Right lobe of liver (tissue), 6 donors: Measurements from ENCODE around the gene TMEM44. TPM values are rescaled to one million over a fixed set of nuclear protein-coding genes. Genes with fewer than 3 reads are reported as not detected.

Experiments
- ATAC-seq, 4 donors: fragments of 200-7000 bp; cut with Tn5 transposase; one replicate each; pipeline ENCODE4 v1.9.1; 2020; ENCODE audit warnings: mild to moderate bottlenecking in 4 of 4, moderate library complexity in 4 of 4
- DNase-seq, 3 donors: peaks; one replicate each; pipeline ENCODE4 v3.0.0-alpha.2; 2020
- H3K27ac ChIP-seq, 3 donors: fragments of 200-600 bp; one replicate each; pipeline ENCODE4 v1.8.0; 2022
- H3K27me3 ChIP-seq, 2 donors: fragments of 200-600 bp; one replicate each; pipeline ENCODE4 v1.8.0; 2022
- H3K36me3 ChIP-seq, 4 donors: fragments of 200-600 bp; sonication (generic) in 1 of 4; one replicate each; pipeline versions ENCODE4 v1.5.1 to v1.8.0; 2017 to 2022; ENCODE audit warnings: control low read depth in 1 of 4
- H3K4me1 ChIP-seq, 4 donors: fragments of 200-600 bp; sonication (generic) in 1 of 4; one replicate each; pipeline versions ENCODE4 v1.5.1 to v1.8.0; 2017 to 2022; ENCODE audit warnings: control low read depth in 1 of 4
- H3K4me3 ChIP-seq, 3 donors: fragments of 200-600 bp; one replicate each; pipeline ENCODE4 v1.8.0; 2022
- H3K9me3 ChIP-seq, 4 donors: fragments of 200-600 bp; sonication (generic) in 1 of 4; one replicate each; pipeline versions ENCODE4 v1.5.1 to v1.8.0; 2017 to 2022; ENCODE audit warnings: control low read depth in 1 of 4
- CTCF ChIP-seq, 4 donors: fragments of 200-600 bp in 3 of 4; fragments of 450-650 bp in 1 of 4; IDR thresholded peaks; one replicate each; pipeline versions ENCODE4 v1.5.1 to v1.8.0; 2016 to 2022; ENCODE audit warnings: antibody characterized with exemption in 4 of 4, mild to moderate bottlenecking in 2 of 4
- POLR2A ChIP-seq: fragments of 450-650 bp; IDR thresholded peaks from one replicate; pipeline ENCODE4 v1.6.1; 2017; ENCODE audit warnings: antibody characterized with exemption, mild to moderate bottlenecking
- WGBS: methylation state at CpG from one replicate; pipeline ENCODE4 v1.1.6; 2018; ENCODE audit warnings: low coverage, low lambda C conversion rate; ENCODE audit not compliant: insufficient coverage; ENCODE audit errors: missing lambda C conversion rate; 5-methylcytosine and 5-hydroxymethylcytosine counted together
- intact Hi-C, 2 donors: fragments of 100-400 bp; cut with DNase I; formaldehyde crosslinking; loops; one replicate each; pipeline versions ENCODE4 v1.11.2 to v1.14.1; 2022
- total RNA-seq, 6 experiments: library from RNA; depleted of rRNA in 2 of 6; stranded (reverse); fragments of >200 nt in 2 of 6; fragmentation: NEBNext Ultra II Directional in 3 of 6; extraction: Animal tissue kit (Norgen Biotek cat#: 25700) in 3 of 6; gene quantifications; one replicate each; pipeline versions ENCODE4 v1.1.0 to v1.2.4, GENCODE V29; 2016 to 2023
- donor health status: DM: no; HTN: yes; CAD: no.
- donor health status: DM: no; HTN: no; CAD: no.
- donor health status: DM: no; HTN: no; CAD: no.
- donor health status: DM: no; HTN: yes; CAD: no.
- donor health status: DM: no; HTN: yes; CAD: no.

The TMEM44 gene
- total RNA-seq, 6 experiments from 2014 or later, result 2.2 to 6.8 (median 4.2) TPM

- intact Hi-C loops, result no loop called here
These were observed 43.3 kb upstream of the TMEM44 start for GRCh38 chr3:194676471-194676870.

GRCh38 chr3:194675680-194676079 lies 42.5 kb upstream of the TMEM44 start:
- Histone ChIP-seq H3K27ac (no peak overlapping the region), H3K9me3 (no peaks in the 10 kb centered on the region), H3K4me1 (peaks cover 0 to 11% (median 3%) of the 10 kb centered on the region in 4 donors), H3K27me3 (no peaks in the 10 kb centered on the region), H3K4me3 (no peak overlapping the region), H3K36me3 (no peaks in the 10 kb centered on the region)
- no peak for ATAC-seq
- TF ChIP-seq POLR2A, result no peak
- TF ChIP-seq CTCF (IDR thresholded peaks at IDR 0.05), result no peak
- 40% methylated on average over 4 of the region's 4 CpGs for WGBS
- intact Hi-C loops, result no loop called here
- DNase-seq, result no peak

More at GRCh38 chr3:194676471-194676870, 43.3 kb upstream of the TMEM44 start:
- Histone ChIP-seq H3K27me3 (no peaks in the 10 kb centered on the region), H3K36me3 (no peaks in the 10 kb centered on the region), H3K4me1 (peaks cover 0 to 4% (median 0%) of the 10 kb centered on the region in 4 donors), H3K9me3 (no peaks in the 10 kb centered on the region), H3K4me3 (no peak overlapping the region), H3K27ac (no peak overlapping the region)
- no peak for DNase-seq
- ATAC-seq, result no peak
- WGBS, result 67% methylated on average over 1 of the region's 1 CpG
- no peak for TF ChIP-seq CTCF (IDR thresholded peaks at IDR 0.05)
- TF ChIP-seq POLR2A, result no peak

- Histone ChIP-seq H3K4me3 (no peak overlapping the region), H3K27ac (no peak overlapping the region), H3K9me3 (no peaks in the 10 kb centered on the region), H3K36me3 (no peaks in the 10 kb centered on the region), H3K27me3 (no peaks in the 10 kb centered on the region), H3K4me1 (peaks cover 0 to 15% (median 5%) of the 10 kb centered on the region in 4 donors)
- 18% methylated on average over 6 of the region's 12 CpGs for WGBS
- intact Hi-C loops, result no loop called here
- DNase-seq, result no peak
- no peak for ATAC-seq
- TF ChIP-seq CTCF (IDR thresholded peaks at IDR 0.05) (no peak), POLR2A (no peak)
These were observed 41.9 kb upstream of the TMEM44 start for GRCh38 chr3:194675081-194675640.

GRCh38 chr3:194673761-194674160 lies 40.5 kb upstream of the TMEM44 start:
- H3K4me1 ChIP-seq, result peaks cover 0 to 15% (median 5%) of the 10 kb centered on the region in 4 donors
- no peak overlapping the region for H3K27ac ChIP-seq
- no peaks in the 10 kb centered on the region for H3K9me3 ChIP-seq
- intact Hi-C loops, result no loop called here
- no peaks in the 10 kb centered on the region for H3K27me3 ChIP-seq
- peaks cover 0 to 3% (median 1%) of the 10 kb centered on the region in 4 donors for H3K36me3 ChIP-seq
- peak in 1 of 3 donors; percentile 52 for DNase-seq
- WGBS, result 40% methylated on average over 2 of the region's 3 CpGs
- no peak for TF ChIP-seq POLR2A
- no peak for TF ChIP-seq CTCF (IDR thresholded peaks at IDR 0.05)
- no peak overlapping the region for H3K4me3 ChIP-seq
- no peak for ATAC-seq
